ENCODE data around the gene CCR5. TPM values are rescaled to one million over a fixed set of nuclear protein-coding genes. Genes with fewer than 3 reads are reported as not detected.

Gene CCR5
- total RNA-seq, 1 donor from 2014 or later = 0.22 TPM

DNA sequence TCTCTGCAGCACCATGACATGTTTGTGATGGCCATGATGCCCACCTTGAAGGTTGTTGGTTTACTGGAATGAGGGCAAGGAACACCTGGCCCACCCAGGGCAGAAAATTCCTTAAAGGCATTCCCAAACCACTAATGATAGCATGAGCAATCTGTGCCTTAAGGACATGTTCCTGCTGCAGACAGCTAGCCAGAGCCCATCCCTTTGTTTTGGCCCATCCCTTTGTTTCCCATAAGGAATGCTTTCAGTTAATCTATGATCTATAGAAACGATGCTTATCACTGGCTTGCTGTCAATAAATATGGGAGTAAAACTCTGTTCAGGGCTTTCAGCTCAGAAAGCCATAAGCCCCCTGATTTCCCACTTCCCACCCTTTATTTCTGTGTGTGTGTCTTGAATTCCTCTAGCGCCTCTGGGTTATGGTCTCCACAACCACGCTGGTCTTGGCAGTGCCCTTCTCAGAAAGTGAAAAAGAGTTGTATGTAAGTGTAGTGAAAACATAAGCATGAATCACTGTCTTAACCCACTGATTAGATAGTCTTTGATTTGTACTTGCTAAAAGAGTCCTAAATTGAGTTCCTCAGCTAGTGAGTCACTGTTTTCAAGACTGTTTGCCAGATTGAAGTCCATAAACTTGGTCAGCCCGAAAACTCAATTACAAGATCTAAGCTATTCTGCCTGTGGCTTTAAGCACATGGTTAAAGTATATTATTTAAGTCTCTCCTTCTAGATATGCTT is 35.8 kb upstream of the CCR5 start:
- no peak overlapping the region for H3K4me3 Mint-ChIP-seq
- no peaks in the 10 kb centered on the region for H3K36me3 Mint-ChIP-seq
- no peak overlapping the region for H3K27ac Mint-ChIP-seq
- no peak for DNase-seq (ENCODE audit: extremely low spot score, unreplicated experiment)
- no peaks in the 10 kb centered on the region for H3K4me1 Mint-ChIP-seq (ENCODE audit: unreplicated experiment)
- peaks cover 30% of the 10 kb centered on the region for H3K27me3 Mint-ChIP-seq
- peaks cover 10% of the 10 kb centered on the region for H3K9me3 Mint-ChIP-seq
- TF ChIP-seq, protein P1, sequence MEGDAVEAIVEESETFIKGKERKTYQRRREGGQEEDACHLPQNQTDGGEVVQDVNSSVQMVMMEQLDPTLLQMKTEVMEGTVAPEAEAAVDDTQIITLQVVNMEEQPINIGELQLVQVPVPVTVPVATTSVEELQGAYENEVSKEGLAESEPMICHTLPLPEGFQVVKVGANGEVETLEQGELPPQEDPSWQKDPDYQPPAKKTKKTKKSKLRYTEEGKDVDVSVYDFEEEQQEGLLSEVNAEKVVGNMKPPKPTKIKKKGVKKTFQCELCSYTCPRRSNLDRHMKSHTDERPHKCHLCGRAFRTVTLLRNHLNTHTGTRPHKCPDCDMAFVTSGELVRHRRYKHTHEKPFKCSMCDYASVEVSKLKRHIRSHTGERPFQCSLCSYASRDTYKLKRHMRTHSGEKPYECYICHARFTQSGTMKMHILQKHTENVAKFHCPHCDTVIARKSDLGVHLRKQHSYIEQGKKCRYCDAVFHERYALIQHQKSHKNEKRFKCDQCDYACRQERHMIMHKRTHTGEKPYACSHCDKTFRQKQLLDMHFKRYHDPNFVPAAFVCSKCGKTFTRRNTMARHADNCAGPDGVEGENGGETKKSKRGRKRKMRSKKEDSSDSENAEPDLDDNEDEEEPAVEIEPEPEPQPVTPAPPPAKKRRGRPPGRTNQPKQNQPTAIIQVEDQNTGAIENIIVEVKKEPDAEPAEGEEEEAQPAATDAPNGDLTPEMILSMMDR (conservative IDR thresholded peaks at IDR 0.05) = no peak

DNA sequence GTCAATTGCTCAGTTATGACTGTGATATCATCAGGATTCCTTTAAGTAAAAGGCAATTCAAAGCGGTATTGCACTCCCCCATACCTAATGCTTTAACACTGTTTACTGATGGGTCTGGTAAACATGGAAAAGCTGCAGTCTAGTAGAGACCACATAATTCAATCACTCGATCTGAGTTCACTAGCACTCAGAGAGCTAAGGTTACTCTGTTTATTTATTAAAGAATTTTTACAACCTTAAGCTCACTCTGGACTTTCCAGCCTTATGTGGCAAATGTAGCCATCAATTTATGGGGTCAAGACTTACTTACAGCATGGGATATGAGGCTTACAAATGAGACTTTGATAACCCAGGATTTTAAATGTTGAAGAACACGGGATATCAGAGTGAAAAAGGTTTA is 35.2 kb upstream of the CCR5 start:
- H3K27me3 Mint-ChIP-seq = peaks cover 30% of the 10 kb centered on the region
- no peak overlapping the region for H3K27ac Mint-ChIP-seq
- TF ChIP-seq, protein P1 (conservative IDR thresholded peaks at IDR 0.05) = no peak

DNA sequence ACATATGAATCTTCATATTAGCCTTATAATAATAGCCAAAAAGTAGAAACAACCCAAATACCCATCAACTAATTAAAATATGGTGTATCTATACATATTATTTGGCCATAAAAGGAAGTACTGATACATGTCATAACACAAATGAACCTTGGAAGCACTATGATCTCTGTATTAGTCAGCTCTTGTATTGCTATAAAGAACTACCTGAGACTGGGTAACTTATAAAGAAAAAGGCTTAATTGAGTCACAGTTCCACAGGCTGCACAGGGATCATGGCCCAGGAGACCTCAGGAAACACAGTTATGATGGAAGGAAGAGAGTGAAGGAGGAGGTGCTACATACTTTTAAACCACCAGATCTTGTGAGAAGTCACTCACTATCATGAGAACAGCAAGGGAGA is 32.8 kb upstream of the CCR5 start:
- TF ChIP-seq, protein P1 (conservative IDR thresholded peaks at IDR 0.05) = no peak
- Mint-ChIP-seq H3K9me3 (peaks cover 13% of the 10 kb centered on the region), H3K36me3 (no peaks in the 10 kb centered on the region), H3K4me1 (ENCODE audit: unreplicated experiment) (no peaks in the 10 kb centered on the region), H3K27ac (no peak overlapping the region), H3K27me3 (peaks cover 12% of the 10 kb centered on the region), H3K4me3 (no peak overlapping the region)
- DNase-seq (ENCODE audit: extremely low spot score, unreplicated experiment) = no peak

More for the DNA sequence above, 35.2 kb upstream of the CCR5 start:
- DNase-seq (ENCODE audit: extremely low spot score, unreplicated experiment) = no peak
- H3K36me3 Mint-ChIP-seq = no peaks in the 10 kb centered on the region
- peaks cover 13% of the 10 kb centered on the region for H3K9me3 Mint-ChIP-seq
- H3K4me1 Mint-ChIP-seq (ENCODE audit: unreplicated experiment) = no peaks in the 10 kb centered on the region
- H3K4me3 Mint-ChIP-seq = no peak overlapping the region

DNA sequence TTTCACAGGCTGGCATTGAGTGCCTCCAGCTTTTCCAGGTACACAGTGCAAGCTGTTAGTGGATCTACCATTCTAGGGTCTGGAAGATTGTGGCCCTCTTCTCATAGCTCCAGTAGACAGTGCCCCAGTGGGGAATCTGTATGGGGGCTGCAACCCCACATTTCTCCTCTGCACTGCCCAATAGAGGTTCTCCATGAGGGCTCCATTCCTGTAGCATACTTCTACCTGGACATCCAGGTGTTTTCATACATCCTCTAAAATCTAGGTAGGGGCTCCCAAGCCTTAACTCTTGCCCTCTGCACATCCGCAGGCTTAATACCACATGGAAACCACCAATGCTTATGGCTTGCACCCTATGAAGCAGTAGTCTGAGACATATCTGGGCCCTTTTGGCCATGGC is 31.9 kb upstream of the CCR5 start:
- Mint-ChIP-seq H3K27me3 (peaks cover 10% of the 10 kb centered on the region), H3K36me3 (no peaks in the 10 kb centered on the region), H3K27ac (no peak overlapping the region), H3K9me3 (peaks cover 13% of the 10 kb centered on the region), H3K4me3 (no peak overlapping the region), H3K4me1 (ENCODE audit: unreplicated experiment) (no peaks in the 10 kb centered on the region)
- no peak for DNase-seq (ENCODE audit: extremely low spot score, unreplicated experiment)
- TF ChIP-seq, protein P1 (conservative IDR thresholded peaks at IDR 0.05) = no peak

DNA sequence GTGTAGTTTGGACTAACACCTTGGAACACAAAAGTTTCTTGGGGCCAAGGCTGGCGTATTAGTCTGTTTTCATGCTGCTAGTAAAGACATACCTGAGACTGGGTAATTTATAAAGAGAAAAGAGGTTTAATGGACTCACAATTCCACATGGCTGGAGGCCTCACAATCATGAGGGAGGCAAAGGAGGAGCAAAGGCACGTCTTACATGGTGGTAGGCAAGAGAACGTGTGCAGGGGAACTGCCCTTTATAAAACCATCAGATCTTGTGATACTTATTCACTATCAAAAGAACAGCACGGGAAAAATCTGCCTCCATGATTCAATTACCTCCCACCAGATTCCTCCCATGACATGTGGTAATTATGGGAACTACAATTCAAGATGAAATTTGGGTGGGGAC is 26.3 kb upstream of the CCR5 start:
- no peak overlapping the region for H3K27ac Mint-ChIP-seq
- no peaks in the 10 kb centered on the region for H3K36me3 Mint-ChIP-seq
- TF ChIP-seq, protein P1 (conservative IDR thresholded peaks at IDR 0.05) = no peak
- H3K9me3 Mint-ChIP-seq = peaks cover 6% of the 10 kb centered on the region
- H3K4me1 Mint-ChIP-seq (ENCODE audit: unreplicated experiment) = no peaks in the 10 kb centered on the region
- DNase-seq (ENCODE audit: extremely low spot score, unreplicated experiment) = no peak
- peaks cover 13% of the 10 kb centered on the region for H3K27me3 Mint-ChIP-seq
- H3K4me3 Mint-ChIP-seq = no peak overlapping the region

Data from type B pancreatic cell (in vitro differentiated cells).